GM11168 (cell line): Measurements from ENCODE around the gene SLC22A2.

ENCODE experiments used
- in situ Hi-C: fragments of 300-500 bp; cut with MboI; formaldehyde crosslinking; loops from one replicate; pipeline ENCODE4 v1.12.0; 2022; ENCODE audit warnings: low sequenced_read_pairs; ENCODE audit not compliant: unreplicated experiment

SLC22A2 gene

GRCh38 chr6:160274871-160275510, 16.4 kb upstream of the SLC22A2 start:
- in situ Hi-C loops: no loop called here

- in situ Hi-C loops: no loop called here
Measured at GRCh38 chr6:160273750-160274149, 15.1 kb upstream of the SLC22A2 start.

- in situ Hi-C loops: no loop called here
Measured at GRCh38 chr6:160273196-160273595, 14.6 kb upstream of the SLC22A2 start.

- in situ Hi-C loops: no loop called here
Measured at GRCh38 chr6:160272707-160273106, 14.1 kb upstream of the SLC22A2 start.

- in situ Hi-C loops: no loop called here
Measured at GRCh38 chr6:160270347-160270746, 11.7 kb upstream of the SLC22A2 start.

GRCh38 chr6:160269771-160270170, 11.2 kb upstream of the SLC22A2 start:
- in situ Hi-C loops: no loop called here

GRCh38 chr6:160269023-160269521, 10.5 kb upstream of the SLC22A2 start:
- in situ Hi-C loops: no loop called here

- in situ Hi-C loops: no loop called here
Measured at GRCh38 chr6:160267102-160267501, 8.5 kb upstream of the SLC22A2 start.

- in situ Hi-C loops: no loop called here
Measured at GRCh38 chr6:160265869-160266476, 7.4 kb upstream of the SLC22A2 start.

GRCh38 chr6:160264061-160264612, 5.5 kb upstream of the SLC22A2 start:
- in situ Hi-C loops: no loop called here

GRCh38 chr6:160263196-160263939, 4.7 kb upstream of the SLC22A2 start:
- in situ Hi-C loops: no loop called here

GRCh38 chr6:160261991-160262680, 3.5 kb upstream of the SLC22A2 start:
- in situ Hi-C loops: no loop called here

GRCh38 chr6:160260803-160261450, 2.3 kb upstream of the SLC22A2 start:
- in situ Hi-C loops: no loop called here

GRCh38 chr6:160260367-160260766, 1.7 kb upstream of the SLC22A2 start:
- in situ Hi-C loops: no loop called here

- in situ Hi-C loops: no loop called here
Measured at GRCh38 chr6:160259598-160259997, 977 bp upstream of the SLC22A2 start.

GRCh38 chr6:160259143-160259425, 463 bp upstream of the SLC22A2 start:
- in situ Hi-C loops: no loop called here

- in situ Hi-C loops: no loop called here
Measured at GRCh38 chr6:160256445-160256844, 2.2 kb downstream of the SLC22A2 start.

- in situ Hi-C loops: no loop called here
Measured at GRCh38 chr6:160254467-160255312, 3.9 kb downstream of the SLC22A2 start.

- in situ Hi-C loops: no loop called here
Measured at GRCh38 chr6:160253714-160254113, 4.9 kb downstream of the SLC22A2 start.
